Heart left ventricle (tissue), 13 donors: ENCODE measurements around the gene MEOX1.

Source experiments
- POLR2A ChIP-seq, 2 donors: fragments of 450-650 bp; IDR thresholded peaks; one replicate each; pipeline ENCODE4 v1.6.1; 2017; ENCODE audit warnings: antibody characterized with exemption in 2 of 2, mild to moderate bottlenecking in 2 of 2, moderate library complexity in 2 of 2
- TF ChIP-seq, protein P1 (sequence below), 12 donors: fragments of 200-600 bp; sonication (generic) in 4 of 12; IDR thresholded peaks; one replicate each; pipeline versions ENCODE4 v1.5.0 to v1.8.0; 2018 to 2022; ENCODE audit warnings: antibody characterized with exemption in 12 of 12, mild to moderate bottlenecking in 5 of 12
- donor health status: ischemic (EF 13 %, LVEDD 7.1; RV severe dilation, severe dysfunction).
- donor health status: DM: no; HTN: yes; CAD: no.
- donor health status: DM: no; HTN: no; CAD: no.
- donor health status: ischemic (EF 25% LVEDD 6.9; RV normal size, moderate dysfunction).
- donor health status: ischemic (EF 25% LVEDD 5.7; RV mildly dilated, moderate dysfunction).
- donor health status: ischemic (EF 35%, LVEDD 5.7; RV mildly dilated, moderate dysfunction).
- donor health status: nonischemic (EF 11% LVEDD 7.7; RV severe dilation, severe dysfunction).
- donor health status: DM: yes; HTN: yes; CAD: no.
- donor health status: PGD.
- donor health status: ischemic (EF 29% LVEDD 5.4; RV normal size, mild dysfunction).
- donor health status: nonischemic (EF 23%, LVEDD 6.1; RV moderate dilation, normal function).

DNA sequence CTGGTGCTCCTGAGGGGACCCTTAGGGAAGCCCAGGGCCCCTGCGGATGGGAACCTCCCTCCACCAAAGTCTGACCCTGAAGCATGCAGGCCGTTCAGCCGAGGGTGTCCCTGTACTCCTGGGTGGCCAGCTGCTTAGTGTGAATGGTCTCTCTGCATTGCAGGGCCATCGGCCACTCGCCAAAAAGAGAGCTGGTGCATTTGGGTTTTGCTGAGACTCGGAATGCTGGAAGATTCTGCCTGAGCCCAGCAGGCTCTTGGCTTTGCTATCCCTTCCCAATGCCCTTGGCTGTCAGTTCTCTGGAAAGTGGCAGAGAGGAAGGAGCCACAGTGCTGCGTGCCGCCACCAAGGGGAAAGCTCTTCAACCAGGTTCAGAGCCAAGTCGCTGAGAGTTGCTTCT lies 2.8 kb downstream of the MEOX1 start:
- no peak for TF ChIP-seq POLR2A (IDR thresholded peaks at IDR 0.05)
- TF ChIP-seq, protein P1, sequence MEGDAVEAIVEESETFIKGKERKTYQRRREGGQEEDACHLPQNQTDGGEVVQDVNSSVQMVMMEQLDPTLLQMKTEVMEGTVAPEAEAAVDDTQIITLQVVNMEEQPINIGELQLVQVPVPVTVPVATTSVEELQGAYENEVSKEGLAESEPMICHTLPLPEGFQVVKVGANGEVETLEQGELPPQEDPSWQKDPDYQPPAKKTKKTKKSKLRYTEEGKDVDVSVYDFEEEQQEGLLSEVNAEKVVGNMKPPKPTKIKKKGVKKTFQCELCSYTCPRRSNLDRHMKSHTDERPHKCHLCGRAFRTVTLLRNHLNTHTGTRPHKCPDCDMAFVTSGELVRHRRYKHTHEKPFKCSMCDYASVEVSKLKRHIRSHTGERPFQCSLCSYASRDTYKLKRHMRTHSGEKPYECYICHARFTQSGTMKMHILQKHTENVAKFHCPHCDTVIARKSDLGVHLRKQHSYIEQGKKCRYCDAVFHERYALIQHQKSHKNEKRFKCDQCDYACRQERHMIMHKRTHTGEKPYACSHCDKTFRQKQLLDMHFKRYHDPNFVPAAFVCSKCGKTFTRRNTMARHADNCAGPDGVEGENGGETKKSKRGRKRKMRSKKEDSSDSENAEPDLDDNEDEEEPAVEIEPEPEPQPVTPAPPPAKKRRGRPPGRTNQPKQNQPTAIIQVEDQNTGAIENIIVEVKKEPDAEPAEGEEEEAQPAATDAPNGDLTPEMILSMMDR (IDR thresholded peaks at IDR 0.05), result no peak
